Measurements from ENCODE around the gene IQSEC3.
A peak's percentile ranks its signal among the peaks of the same experiment; 100 is the strongest.
"Not testable (repeated sequence)": the region's sequence is repeated elsewhere in the genome, so short reads cannot be mapped to it uniquely, and the experiment has no call there.

IQSEC3 gene

GRCh38 chr12:27904-28303 is 38.7 kb upstream of the IQSEC3 start:
- not testable (repeated sequence) for H2BK120ac ChIP-seq (ENCODE audit: low read depth, low read length); H3K4me1 ChIP-seq (ENCODE audit: control insufficient read depth in 2 of 2, insufficient read depth in 1 of 2, low read depth in 1 of 2, low read length in 2 of 2); H3K79me1 ChIP-seq (ENCODE audit: low read depth, low read length); H3K23ac ChIP-seq (ENCODE audit: low read depth, low read length, poor library complexity); H2BK12ac ChIP-seq (ENCODE audit: low read length); H3K27me3 ChIP-seq (ENCODE audit: control insufficient read depth in 3 of 3, insufficient read depth in 3 of 3, low read depth in 1 of 3, low read length in 3 of 3); H3K4ac ChIP-seq (ENCODE audit: low read length); H3K9me3 ChIP-seq (replicated peaks in 1 of 2; ENCODE audit: control insufficient read depth in 2 of 2, insufficient read depth in 1 of 2, low read depth in 1 of 2, low read length in 2 of 2); H3K4me3 ChIP-seq (ENCODE audit: low read length in 2 of 2); H3K9ac ChIP-seq (ENCODE audit: low read depth, low read length, poor library complexity); H4K8ac ChIP-seq (ENCODE audit: low read depth, low read length); H2AFZ ChIP-seq (ENCODE audit: low read length); H3K14ac ChIP-seq (ENCODE audit: low read length); H4K91ac ChIP-seq (ENCODE audit: low read depth, low read length, poor library complexity); DNase-seq (ENCODE audit: low spot score); H3K4me2 ChIP-seq (ENCODE audit: insufficient read depth, low read length, poor library complexity, severe bottlenecking); H3K36me3 ChIP-seq (replicated peaks in 1 of 2; ENCODE audit: control insufficient read depth in 2 of 2, insufficient read depth in 2 of 2, low read length in 2 of 2); H2AK5ac ChIP-seq (ENCODE audit: low read depth, low read length); H3K27ac ChIP-seq (replicated peaks; ENCODE audit: low read length); H3K18ac ChIP-seq (ENCODE audit: low read length); H2BK15ac ChIP-seq (ENCODE audit: low read length); H2BK5ac ChIP-seq (ENCODE audit: low read length)
- no CpG with 5 or more reads among the region's 5 CpGs for WGBS, 2 donors (ENCODE audit: extremely low coverage in 2 of 2, insufficient read length in 2 of 2, insufficient replicate concordance in 1 of 2)

- H3K23ac ChIP-seq (ENCODE audit: low read depth, low read length, poor library complexity); H3K14ac ChIP-seq (ENCODE audit: low read length); H3K18ac ChIP-seq (ENCODE audit: low read length); H2AFZ ChIP-seq (ENCODE audit: low read length); H2BK12ac ChIP-seq (ENCODE audit: low read length); H3K4ac ChIP-seq (ENCODE audit: low read length); H2AK5ac ChIP-seq (ENCODE audit: low read depth, low read length); H4K91ac ChIP-seq (ENCODE audit: low read depth, low read length, poor library complexity); H3K27me3 ChIP-seq (ENCODE audit: control insufficient read depth in 3 of 3, insufficient read depth in 3 of 3, low read depth in 1 of 3, low read length in 3 of 3); H2BK15ac ChIP-seq (ENCODE audit: low read length); H3K9ac ChIP-seq (ENCODE audit: low read depth, low read length, poor library complexity); DNase-seq (ENCODE audit: low spot score); H3K9me3 ChIP-seq (replicated peaks in 1 of 2; ENCODE audit: control insufficient read depth in 2 of 2, insufficient read depth in 1 of 2, low read depth in 1 of 2, low read length in 2 of 2); H3K4me3 ChIP-seq (ENCODE audit: low read length in 2 of 2); H3K36me3 ChIP-seq (replicated peaks in 1 of 2; ENCODE audit: control insufficient read depth in 2 of 2, insufficient read depth in 2 of 2, low read length in 2 of 2); H3K4me2 ChIP-seq (ENCODE audit: insufficient read depth, low read length, poor library complexity, severe bottlenecking); H3K79me1 ChIP-seq (ENCODE audit: low read depth, low read length); H2BK5ac ChIP-seq (ENCODE audit: low read length); H3K4me1 ChIP-seq (ENCODE audit: control insufficient read depth in 2 of 2, insufficient read depth in 1 of 2, low read depth in 1 of 2, low read length in 2 of 2); H3K27ac ChIP-seq (replicated peaks; ENCODE audit: low read length); H4K8ac ChIP-seq (ENCODE audit: low read depth, low read length); H2BK120ac ChIP-seq (ENCODE audit: low read depth, low read length): not testable (repeated sequence)
- no CpG with 5 or more reads among the region's 9 CpGs for WGBS, 2 donors (ENCODE audit: extremely low coverage in 2 of 2, insufficient read length in 2 of 2, insufficient replicate concordance in 1 of 2)
These were observed 27.8 kb upstream of the IQSEC3 start for GRCh38 chr12:38775-39174.

GRCh38 chr12:39555-40265 is 26.9 kb upstream of the IQSEC3 start:
- WGBS, 2 donors (ENCODE audit: extremely low coverage in 2 of 2, insufficient read length in 2 of 2, insufficient replicate concordance in 1 of 2) = no CpG with 5 or more reads among the region's 6 CpGs
- H3K18ac ChIP-seq (ENCODE audit: low read length); H3K4me3 ChIP-seq (ENCODE audit: low read length in 2 of 2); H3K27me3 ChIP-seq (ENCODE audit: control insufficient read depth in 3 of 3, insufficient read depth in 3 of 3, low read depth in 1 of 3, low read length in 3 of 3); H3K4ac ChIP-seq (ENCODE audit: low read length); H3K4me2 ChIP-seq (ENCODE audit: insufficient read depth, low read length, poor library complexity, severe bottlenecking); H3K9me3 ChIP-seq (replicated peaks in 1 of 2; ENCODE audit: control insufficient read depth in 2 of 2, insufficient read depth in 1 of 2, low read depth in 1 of 2, low read length in 2 of 2); H3K23ac ChIP-seq (ENCODE audit: low read depth, low read length, poor library complexity); H2AFZ ChIP-seq (ENCODE audit: low read length); H3K79me1 ChIP-seq (ENCODE audit: low read depth, low read length); H3K4me1 ChIP-seq (ENCODE audit: control insufficient read depth in 2 of 2, insufficient read depth in 1 of 2, low read depth in 1 of 2, low read length in 2 of 2); H3K9ac ChIP-seq (ENCODE audit: low read depth, low read length, poor library complexity); H3K27ac ChIP-seq (replicated peaks; ENCODE audit: low read length); H2BK12ac ChIP-seq (ENCODE audit: low read length); H2BK5ac ChIP-seq (ENCODE audit: low read length); H2BK15ac ChIP-seq (ENCODE audit: low read length); H2AK5ac ChIP-seq (ENCODE audit: low read depth, low read length); H3K14ac ChIP-seq (ENCODE audit: low read length); H2BK120ac ChIP-seq (ENCODE audit: low read depth, low read length); H3K36me3 ChIP-seq (replicated peaks in 1 of 2; ENCODE audit: control insufficient read depth in 2 of 2, insufficient read depth in 2 of 2, low read length in 2 of 2); H4K91ac ChIP-seq (ENCODE audit: low read depth, low read length, poor library complexity); DNase-seq (ENCODE audit: low spot score): not testable (repeated sequence)
- peak overlapping the region; percentile 19 for H4K8ac ChIP-seq (ENCODE audit: low read depth, low read length)

- not testable (repeated sequence) for H2AFZ ChIP-seq (ENCODE audit: low read length); H3K14ac ChIP-seq (ENCODE audit: low read length); H4K91ac ChIP-seq (ENCODE audit: low read depth, low read length, poor library complexity); H2BK5ac ChIP-seq (ENCODE audit: low read length); H3K9me3 ChIP-seq (replicated peaks in 1 of 2; ENCODE audit: control insufficient read depth in 2 of 2, insufficient read depth in 1 of 2, low read depth in 1 of 2, low read length in 2 of 2); H3K9ac ChIP-seq (ENCODE audit: low read depth, low read length, poor library complexity); H2BK12ac ChIP-seq (ENCODE audit: low read length); H3K79me1 ChIP-seq (ENCODE audit: low read depth, low read length); H2BK120ac ChIP-seq (ENCODE audit: low read depth, low read length); H3K23ac ChIP-seq (ENCODE audit: low read depth, low read length, poor library complexity); H3K4ac ChIP-seq (ENCODE audit: low read length); H3K27me3 ChIP-seq (ENCODE audit: control insufficient read depth in 3 of 3, insufficient read depth in 3 of 3, low read depth in 1 of 3, low read length in 3 of 3); H3K4me2 ChIP-seq (ENCODE audit: insufficient read depth, low read length, poor library complexity, severe bottlenecking); H3K27ac ChIP-seq (replicated peaks; ENCODE audit: low read length); H3K36me3 ChIP-seq (replicated peaks in 1 of 2; ENCODE audit: control insufficient read depth in 2 of 2, insufficient read depth in 2 of 2, low read length in 2 of 2); H4K8ac ChIP-seq (ENCODE audit: low read depth, low read length); H3K18ac ChIP-seq (ENCODE audit: low read length); H3K4me1 ChIP-seq (ENCODE audit: control insufficient read depth in 2 of 2, insufficient read depth in 1 of 2, low read depth in 1 of 2, low read length in 2 of 2); H2AK5ac ChIP-seq (ENCODE audit: low read depth, low read length); DNase-seq (ENCODE audit: low spot score); H2BK15ac ChIP-seq (ENCODE audit: low read length); H3K4me3 ChIP-seq (ENCODE audit: low read length in 2 of 2)
- WGBS, 2 donors (ENCODE audit: extremely low coverage in 2 of 2, insufficient read length in 2 of 2, insufficient replicate concordance in 1 of 2) = no CpG with 5 or more reads among the region's 8 CpGs
These were observed 22.2 kb upstream of the IQSEC3 start for GRCh38 chr12:44352-44751.

Data from neuronal stem cell (in vitro differentiated cells).